ENCODE data around the gene SHISAL1. TPM values are rescaled to one million over a fixed set of nuclear protein-coding genes. Genes with fewer than 3 reads are reported as not detected.
A peak's percentile ranks its signal among the peaks of the same experiment; 100 is the strongest.

SHISAL1 gene
- total RNA-seq, 1 donor from 2014 or later: 3.2 TPM

DNA sequence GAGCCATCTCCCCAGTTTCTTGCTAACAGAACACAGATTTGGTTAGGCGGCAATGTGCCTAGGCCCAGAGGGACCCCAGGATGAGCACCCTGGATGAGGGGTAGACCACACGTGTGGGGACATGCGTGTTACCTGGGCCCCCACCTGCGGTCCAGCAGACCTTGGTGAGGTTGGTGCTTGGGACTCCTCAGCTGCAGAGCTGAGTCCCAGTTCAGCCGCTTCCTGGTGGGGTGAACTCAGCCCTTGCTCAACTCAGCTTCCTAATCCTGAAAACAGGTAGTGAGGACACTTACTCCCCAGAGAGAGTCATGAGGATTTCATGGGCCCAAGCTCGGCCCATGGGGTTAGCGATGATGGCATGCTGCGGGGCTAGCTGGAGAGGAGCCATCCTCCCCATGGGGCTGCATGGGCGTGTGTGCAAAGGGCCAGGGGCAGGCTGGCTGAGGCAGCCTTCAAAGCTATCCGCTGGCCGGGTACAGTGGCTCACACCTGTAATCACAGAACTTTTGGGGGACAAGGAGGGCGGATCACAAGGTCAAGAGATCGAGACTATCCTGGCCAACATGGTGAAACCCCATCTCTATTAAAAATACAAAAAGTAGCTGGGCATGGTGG, 46.9 kb upstream of the SHISAL1 start:
- no peak overlapping the region for H3K27ac Mint-ChIP-seq (ENCODE audit: unreplicated experiment)
- TF ChIP-seq, protein P1, sequence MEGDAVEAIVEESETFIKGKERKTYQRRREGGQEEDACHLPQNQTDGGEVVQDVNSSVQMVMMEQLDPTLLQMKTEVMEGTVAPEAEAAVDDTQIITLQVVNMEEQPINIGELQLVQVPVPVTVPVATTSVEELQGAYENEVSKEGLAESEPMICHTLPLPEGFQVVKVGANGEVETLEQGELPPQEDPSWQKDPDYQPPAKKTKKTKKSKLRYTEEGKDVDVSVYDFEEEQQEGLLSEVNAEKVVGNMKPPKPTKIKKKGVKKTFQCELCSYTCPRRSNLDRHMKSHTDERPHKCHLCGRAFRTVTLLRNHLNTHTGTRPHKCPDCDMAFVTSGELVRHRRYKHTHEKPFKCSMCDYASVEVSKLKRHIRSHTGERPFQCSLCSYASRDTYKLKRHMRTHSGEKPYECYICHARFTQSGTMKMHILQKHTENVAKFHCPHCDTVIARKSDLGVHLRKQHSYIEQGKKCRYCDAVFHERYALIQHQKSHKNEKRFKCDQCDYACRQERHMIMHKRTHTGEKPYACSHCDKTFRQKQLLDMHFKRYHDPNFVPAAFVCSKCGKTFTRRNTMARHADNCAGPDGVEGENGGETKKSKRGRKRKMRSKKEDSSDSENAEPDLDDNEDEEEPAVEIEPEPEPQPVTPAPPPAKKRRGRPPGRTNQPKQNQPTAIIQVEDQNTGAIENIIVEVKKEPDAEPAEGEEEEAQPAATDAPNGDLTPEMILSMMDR (IDR thresholded peaks at IDR 0.05; ENCODE audit: partially characterized antibody, unreplicated experiment): no peak
- H3K27me3 Mint-ChIP-seq (ENCODE audit: unreplicated experiment): peaks cover 8% of the 10 kb centered on the region
- peaks cover 34% of the 10 kb centered on the region for H3K4me1 Mint-ChIP-seq (ENCODE audit: low read depth, unreplicated experiment)
- peak; percentile 4 for DNase-seq
- no peaks in the 10 kb centered on the region for H3K36me3 Mint-ChIP-seq (ENCODE audit: unreplicated experiment)
- H3K4me3 Mint-ChIP-seq (ENCODE audit: unreplicated experiment): no peak overlapping the region
- peaks cover 2% of the 10 kb centered on the region for H3K9me3 Mint-ChIP-seq (ENCODE audit: unreplicated experiment)

DNA sequence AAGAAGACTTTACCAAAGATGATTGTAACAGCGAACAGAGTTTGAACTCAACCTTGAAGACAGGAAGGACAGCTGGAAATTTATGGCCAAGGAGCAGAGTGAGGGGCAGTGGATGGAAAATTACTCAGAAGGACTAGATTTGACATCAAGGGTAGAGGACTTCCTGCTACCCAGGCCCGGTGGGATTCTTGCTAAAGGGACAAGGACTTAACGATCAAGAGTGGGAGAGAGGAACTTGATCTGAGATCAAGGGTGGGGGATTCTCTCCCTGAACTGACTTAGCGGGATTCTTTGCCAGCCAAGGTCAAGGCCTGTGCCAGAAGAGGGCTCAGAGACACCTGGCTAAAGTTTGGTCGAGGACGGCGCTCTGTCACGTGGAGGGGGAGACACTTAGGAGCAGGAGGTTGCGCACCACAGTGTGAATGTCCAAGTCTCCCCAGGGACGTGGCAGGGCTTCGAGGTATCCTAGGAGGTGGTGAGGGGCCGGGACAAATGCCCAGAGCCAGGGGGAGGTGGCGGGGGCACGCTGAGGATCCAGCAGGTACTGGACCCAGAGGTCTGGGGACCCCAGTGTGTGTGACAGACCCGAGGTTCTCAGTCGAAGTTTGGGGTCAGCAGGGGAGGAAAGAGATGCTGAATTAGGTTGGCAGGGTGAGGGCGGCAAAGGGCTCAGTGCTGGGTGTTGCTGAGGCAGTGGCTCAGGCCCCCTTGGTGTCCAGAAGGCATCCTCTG, 46.1 kb upstream of the SHISAL1 start:
- Mint-ChIP-seq H3K27ac (ENCODE audit: unreplicated experiment) (no peak overlapping the region), H3K27me3 (ENCODE audit: unreplicated experiment) (peaks cover 12% of the 10 kb centered on the region), H3K4me1 (ENCODE audit: low read depth, unreplicated experiment) (peaks cover 35% of the 10 kb centered on the region), H3K9me3 (ENCODE audit: unreplicated experiment) (peaks cover 2% of the 10 kb centered on the region), H3K36me3 (ENCODE audit: unreplicated experiment) (no peaks in the 10 kb centered on the region), H3K4me3 (ENCODE audit: unreplicated experiment) (peak overlapping the region; percentile 6)
- DNase-seq: peak; percentile 9
- TF ChIP-seq, protein P1 (IDR thresholded peaks at IDR 0.05; ENCODE audit: partially characterized antibody, unreplicated experiment): no peak

DNA sequence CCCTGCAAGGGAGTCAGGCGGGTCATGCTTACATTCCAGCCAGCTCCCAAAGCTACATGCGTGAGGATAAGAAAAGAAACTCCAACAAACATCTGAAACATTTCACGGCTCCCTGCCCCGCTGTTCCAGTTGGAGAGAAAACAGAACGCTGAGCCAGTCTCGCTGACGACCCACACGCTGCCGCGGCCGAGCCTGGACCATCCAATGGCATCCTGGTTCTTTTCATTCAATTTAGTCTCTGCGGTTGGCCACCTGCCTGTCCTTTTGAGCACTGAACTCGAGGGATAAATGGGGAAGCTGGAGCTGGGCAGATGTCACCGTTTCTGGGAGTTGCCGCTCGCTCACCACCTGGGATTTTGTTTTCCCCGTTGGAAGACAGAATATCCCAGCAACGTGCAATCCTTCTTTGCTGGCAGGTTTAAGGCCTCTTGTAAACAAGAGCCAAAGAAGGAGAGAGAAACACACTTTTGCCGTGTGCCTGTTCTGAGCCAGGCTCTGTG, 45.3 kb upstream of the SHISAL1 start:
- H3K36me3 Mint-ChIP-seq (ENCODE audit: unreplicated experiment): no peaks in the 10 kb centered on the region
- H3K9me3 Mint-ChIP-seq (ENCODE audit: unreplicated experiment): peaks cover 2% of the 10 kb centered on the region
- H3K27ac Mint-ChIP-seq (ENCODE audit: unreplicated experiment): no peak overlapping the region
- peaks cover 35% of the 10 kb centered on the region for H3K4me1 Mint-ChIP-seq (ENCODE audit: low read depth, unreplicated experiment)
- TF ChIP-seq, protein P1 (IDR thresholded peaks at IDR 0.05; ENCODE audit: partially characterized antibody, unreplicated experiment): no peak
- peaks cover 12% of the 10 kb centered on the region for H3K27me3 Mint-ChIP-seq (ENCODE audit: unreplicated experiment)
- peak overlapping the region; percentile 58 for H3K4me3 Mint-ChIP-seq (ENCODE audit: unreplicated experiment)
- DNase-seq: peak; percentile 36

DNA sequence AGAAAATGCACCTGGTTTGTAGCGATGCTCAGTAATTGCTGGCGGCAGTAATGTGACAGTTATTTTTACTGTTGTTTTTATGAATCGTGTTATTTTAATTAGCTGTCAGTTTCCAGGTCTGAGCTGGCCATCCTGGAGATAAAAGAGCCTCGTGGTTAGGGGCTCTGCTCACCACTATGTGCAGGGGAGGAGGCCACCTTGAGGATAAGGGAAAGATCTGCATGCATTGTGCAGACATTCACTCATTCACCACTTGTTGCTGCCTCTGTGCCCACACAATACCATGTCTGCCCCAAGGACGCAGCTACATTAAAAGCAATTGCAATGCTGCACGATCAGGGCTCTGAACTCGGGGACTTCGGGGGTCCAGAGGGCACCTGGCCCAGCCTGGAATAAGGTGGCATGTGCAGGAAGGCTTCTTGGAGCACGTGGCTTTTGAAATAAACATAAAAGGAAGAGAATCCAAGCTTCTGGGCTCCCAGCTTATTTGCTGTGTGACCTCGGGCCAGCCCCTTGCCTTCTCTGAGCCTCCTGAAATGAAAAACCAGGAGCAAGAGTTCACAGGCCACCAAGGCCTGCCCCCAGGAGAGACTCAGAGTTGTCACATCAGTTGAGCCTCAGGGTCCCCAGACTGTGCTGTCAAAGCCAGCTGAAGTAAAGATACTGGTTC, 44.7 kb upstream of the SHISAL1 start:
- H3K27ac Mint-ChIP-seq (ENCODE audit: unreplicated experiment): peak overlapping the region; percentile 55
- H3K36me3 Mint-ChIP-seq (ENCODE audit: unreplicated experiment): no peaks in the 10 kb centered on the region
- TF ChIP-seq, protein P1 (IDR thresholded peaks at IDR 0.05; ENCODE audit: partially characterized antibody, unreplicated experiment): no peak
- H3K27me3 Mint-ChIP-seq (ENCODE audit: unreplicated experiment): peaks cover 12% of the 10 kb centered on the region
- H3K4me3 Mint-ChIP-seq (ENCODE audit: unreplicated experiment): no peak overlapping the region
- no peak for DNase-seq
- H3K4me1 Mint-ChIP-seq (ENCODE audit: low read depth, unreplicated experiment): peaks cover 35% of the 10 kb centered on the region
- H3K9me3 Mint-ChIP-seq (ENCODE audit: unreplicated experiment): peaks cover 2% of the 10 kb centered on the region

All from glutamatergic neuron (in vitro differentiated cells).